C4-2B (cell line): ENCODE results near the gene RORB.

Source experiments
- ZFX ChIP-seq: fragments of 450-650 bp; IDR thresholded peaks from 2 replicates; pipeline ENCODE4 v1.6.1; 2017
- TF ChIP-seq, protein P1 (sequence below): fragments of 450-650 bp; conservative IDR thresholded peaks from 2 replicates; pipeline ENCODE4 v1.5.1; 2017; ENCODE audit warnings: mild to moderate bottlenecking

DNA sequence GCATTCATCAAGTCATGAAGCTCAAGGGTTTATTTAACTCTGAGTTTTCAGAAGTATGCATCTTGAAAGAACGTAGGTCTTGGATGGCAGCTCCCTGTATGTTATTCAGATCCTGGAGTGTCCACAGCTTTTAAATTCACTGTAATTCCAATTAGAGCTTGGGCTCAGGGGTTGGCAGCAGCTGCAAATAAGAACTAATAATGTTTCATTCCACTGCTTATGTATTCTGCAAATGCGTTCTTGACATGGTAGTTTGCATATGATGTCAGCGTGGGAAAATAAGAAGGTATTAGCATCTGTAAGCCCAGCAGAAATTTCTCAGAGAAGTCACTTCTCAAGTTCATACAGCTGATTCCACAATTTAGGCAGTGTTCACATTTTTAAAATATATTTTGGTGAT lies 58.4 kb downstream of the RORB start:
- TF ChIP-seq, protein P1, sequence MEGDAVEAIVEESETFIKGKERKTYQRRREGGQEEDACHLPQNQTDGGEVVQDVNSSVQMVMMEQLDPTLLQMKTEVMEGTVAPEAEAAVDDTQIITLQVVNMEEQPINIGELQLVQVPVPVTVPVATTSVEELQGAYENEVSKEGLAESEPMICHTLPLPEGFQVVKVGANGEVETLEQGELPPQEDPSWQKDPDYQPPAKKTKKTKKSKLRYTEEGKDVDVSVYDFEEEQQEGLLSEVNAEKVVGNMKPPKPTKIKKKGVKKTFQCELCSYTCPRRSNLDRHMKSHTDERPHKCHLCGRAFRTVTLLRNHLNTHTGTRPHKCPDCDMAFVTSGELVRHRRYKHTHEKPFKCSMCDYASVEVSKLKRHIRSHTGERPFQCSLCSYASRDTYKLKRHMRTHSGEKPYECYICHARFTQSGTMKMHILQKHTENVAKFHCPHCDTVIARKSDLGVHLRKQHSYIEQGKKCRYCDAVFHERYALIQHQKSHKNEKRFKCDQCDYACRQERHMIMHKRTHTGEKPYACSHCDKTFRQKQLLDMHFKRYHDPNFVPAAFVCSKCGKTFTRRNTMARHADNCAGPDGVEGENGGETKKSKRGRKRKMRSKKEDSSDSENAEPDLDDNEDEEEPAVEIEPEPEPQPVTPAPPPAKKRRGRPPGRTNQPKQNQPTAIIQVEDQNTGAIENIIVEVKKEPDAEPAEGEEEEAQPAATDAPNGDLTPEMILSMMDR: no peak
- no peak for TF ChIP-seq ZFX
